ENCODE data around the gene ANKRD65.
"Not testable (repeated sequence)": the region's sequence is repeated elsewhere in the genome, so short reads cannot be mapped to it uniquely, and the experiment has no call there.

The ANKRD65 gene

GRCh38 chr1:1373051-1373814 is 47.8 kb downstream of the ANKRD65 start:
- peaks cover 7% of the 10 kb centered on the region; the same call in 1 of the 2 replicates for H3K4me1 ChIP-seq (ENCODE audit: insufficient read depth, low read length)
- H3K36me3 ChIP-seq (ENCODE audit: insufficient read depth, low read length): peaks cover 10% of the 10 kb centered on the region
- H3K27ac ChIP-seq (ENCODE audit: low read depth, low read length): no peak overlapping the region
- H3K27me3 ChIP-seq (ENCODE audit: insufficient read depth, low read length): no peaks in the 10 kb centered on the region
- WGBS: 96% methylated on average over 26 of the region's 26 CpGs
- no peaks in the 10 kb centered on the region for H3K9me3 ChIP-seq (ENCODE audit: insufficient read depth, low read depth, low read length)
- no peak overlapping the region for H3K9ac ChIP-seq (ENCODE audit: low read depth, low read length)
- H3K4me3 ChIP-seq (ENCODE audit: low read length): peak overlapping the region; percentile 92

- 63% methylated on average over 26 of the region's 26 CpGs for whole genome bisulfite sequencing
- H3K9ac ChIP-seq (ENCODE audit: low read depth, low read length): no peak overlapping the region
- H3K27ac ChIP-seq (ENCODE audit: low read depth, low read length): peak overlapping the region; percentile 30; the same call in 1 of the 2 replicates
- peaks cover 5% of the 10 kb centered on the region; the same call in 1 of the 2 replicates for H3K9me3 ChIP-seq (ENCODE audit: insufficient read depth, low read depth, low read length)
- peaks cover 10% of the 10 kb centered on the region for H3K36me3 ChIP-seq (ENCODE audit: insufficient read depth, low read length)
- H3K27me3 ChIP-seq (ENCODE audit: insufficient read depth, low read length): no peaks in the 10 kb centered on the region
- peaks cover 7% of the 10 kb centered on the region; the same call in 1 of the 2 replicates for H3K4me1 ChIP-seq (ENCODE audit: insufficient read depth, low read length)
- no peak overlapping the region for H3K4me3 ChIP-seq (ENCODE audit: low read length)
Measured at GRCh38 chr1:1371746-1372711, 49.0 kb downstream of the ANKRD65 start.

GRCh38 chr1:1371364-1371745 is 49.7 kb downstream of the ANKRD65 start:
- H3K36me3 ChIP-seq (ENCODE audit: insufficient read depth, low read length): peaks cover 10% of the 10 kb centered on the region
- H3K4me3 ChIP-seq (ENCODE audit: low read length): no peak overlapping the region
- WGBS: 97% methylated on average over 12 of the region's 12 CpGs
- peaks cover 11% of the 10 kb centered on the region; the same call in 1 of the 2 replicates for H3K9me3 ChIP-seq (ENCODE audit: insufficient read depth, low read depth, low read length)
- no peak overlapping the region for H3K27ac ChIP-seq (ENCODE audit: low read depth, low read length)
- peaks cover 7% of the 10 kb centered on the region; the same call in 1 of the 2 replicates for H3K4me1 ChIP-seq (ENCODE audit: insufficient read depth, low read length)
- H3K27me3 ChIP-seq (ENCODE audit: insufficient read depth, low read length): no peaks in the 10 kb centered on the region
- H3K9ac ChIP-seq (ENCODE audit: low read depth, low read length): no peak overlapping the region

- peaks cover 17% of the 10 kb centered on the region for H3K9me3 ChIP-seq (ENCODE audit: insufficient read depth, low read depth, low read length)
- peaks cover 10% of the 10 kb centered on the region for H3K36me3 ChIP-seq (ENCODE audit: insufficient read depth, low read length)
- no peak overlapping the region for H3K9ac ChIP-seq (ENCODE audit: low read depth, low read length)
- no peaks in the 10 kb centered on the region for H3K27me3 ChIP-seq (ENCODE audit: insufficient read depth, low read length)
- no peak overlapping the region for H3K4me3 ChIP-seq (ENCODE audit: low read length)
- 0 out of 2 replicates have a peak, but pooled peaks cover 4% of the 10 kb centered on the region for H3K4me1 ChIP-seq (ENCODE audit: insufficient read depth, low read length)
- no peak overlapping the region for H3K27ac ChIP-seq (ENCODE audit: low read depth, low read length)
- 93% methylated on average over 16 of the region's 16 CpGs for WGBS
Measured at GRCh38 chr1:1370771-1371300, 50.2 kb downstream of the ANKRD65 start.

- not testable (repeated sequence) for H3K27me3 ChIP-seq (ENCODE audit: insufficient read depth, low read length); H3K4me3 ChIP-seq (ENCODE audit: low read length); H3K9ac ChIP-seq (ENCODE audit: low read depth, low read length); H3K27ac ChIP-seq (ENCODE audit: low read depth, low read length); H3K36me3 ChIP-seq (ENCODE audit: insufficient read depth, low read length); H3K4me1 ChIP-seq (ENCODE audit: insufficient read depth, low read length)
- H3K9me3 ChIP-seq (ENCODE audit: insufficient read depth, low read depth, low read length): peaks cover 18% of the 10 kb centered on the region
- WGBS: 96% methylated on average over 14 of the region's 14 CpGs
Measured at GRCh38 chr1:1370094-1370493, 51.0 kb downstream of the ANKRD65 start.

Measured in HUES64 (cell line).